C4-2B (cell line): Measurements from ENCODE around the gene CCDC88C.

Experiments used
- ZFX ChIP-seq: fragments of 450-650 bp; IDR thresholded peaks from 2 replicates; pipeline ENCODE4 v1.6.1; 2017
- TF ChIP-seq, protein P1 (sequence below): fragments of 450-650 bp; conservative IDR thresholded peaks from 2 replicates; pipeline ENCODE4 v1.5.1; 2017; ENCODE audit warnings: mild to moderate bottlenecking

DNA sequence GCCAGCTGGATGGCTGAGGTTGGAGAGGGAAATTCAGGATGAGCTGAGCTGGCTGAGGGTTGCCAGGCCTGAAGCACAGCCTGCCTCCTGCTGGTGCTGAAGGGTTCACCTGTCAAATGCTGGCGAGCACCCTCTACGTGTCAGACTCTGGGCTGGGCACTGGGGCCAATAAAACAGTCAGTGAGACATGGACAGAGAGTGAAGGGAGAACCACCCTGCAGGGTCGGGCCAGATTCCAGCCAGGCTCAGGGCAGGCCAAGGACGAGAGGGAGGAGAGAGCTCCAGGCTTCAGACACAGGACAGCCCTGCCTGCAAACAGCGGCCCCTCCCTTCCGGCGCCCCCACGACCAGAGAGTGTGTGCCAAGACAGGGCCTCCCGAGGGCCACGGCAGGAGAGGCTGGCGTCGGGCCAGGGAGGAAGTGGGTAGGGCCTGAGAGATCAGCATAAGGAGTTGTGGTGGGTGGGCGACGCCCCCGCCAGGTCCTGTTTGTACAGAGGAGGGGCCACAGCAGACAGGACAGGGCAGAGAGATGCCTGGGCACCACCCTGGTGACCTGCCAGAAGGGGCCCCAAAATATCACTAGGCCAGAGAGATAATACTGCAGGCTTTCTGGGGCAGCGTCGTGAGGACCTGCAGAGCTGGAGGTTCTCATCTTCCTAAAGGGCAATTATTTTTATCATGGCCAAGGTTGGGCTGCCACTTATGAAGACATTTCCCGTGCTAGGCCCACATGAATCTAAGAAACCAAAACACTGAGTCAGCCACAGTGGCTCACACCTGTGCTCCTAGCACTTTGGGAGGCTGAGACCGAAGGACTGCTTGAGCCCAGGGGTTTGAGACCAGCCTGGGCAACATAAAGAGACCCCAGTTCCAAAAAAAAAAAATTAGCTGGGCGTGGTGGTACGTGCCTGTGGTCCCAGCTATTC is 100.0 kb downstream of the CCDC88C start:
- TF ChIP-seq, protein P1, sequence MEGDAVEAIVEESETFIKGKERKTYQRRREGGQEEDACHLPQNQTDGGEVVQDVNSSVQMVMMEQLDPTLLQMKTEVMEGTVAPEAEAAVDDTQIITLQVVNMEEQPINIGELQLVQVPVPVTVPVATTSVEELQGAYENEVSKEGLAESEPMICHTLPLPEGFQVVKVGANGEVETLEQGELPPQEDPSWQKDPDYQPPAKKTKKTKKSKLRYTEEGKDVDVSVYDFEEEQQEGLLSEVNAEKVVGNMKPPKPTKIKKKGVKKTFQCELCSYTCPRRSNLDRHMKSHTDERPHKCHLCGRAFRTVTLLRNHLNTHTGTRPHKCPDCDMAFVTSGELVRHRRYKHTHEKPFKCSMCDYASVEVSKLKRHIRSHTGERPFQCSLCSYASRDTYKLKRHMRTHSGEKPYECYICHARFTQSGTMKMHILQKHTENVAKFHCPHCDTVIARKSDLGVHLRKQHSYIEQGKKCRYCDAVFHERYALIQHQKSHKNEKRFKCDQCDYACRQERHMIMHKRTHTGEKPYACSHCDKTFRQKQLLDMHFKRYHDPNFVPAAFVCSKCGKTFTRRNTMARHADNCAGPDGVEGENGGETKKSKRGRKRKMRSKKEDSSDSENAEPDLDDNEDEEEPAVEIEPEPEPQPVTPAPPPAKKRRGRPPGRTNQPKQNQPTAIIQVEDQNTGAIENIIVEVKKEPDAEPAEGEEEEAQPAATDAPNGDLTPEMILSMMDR = peak; percentile 69
- no peak for TF ChIP-seq ZFX
